Ishikawa (cell line): Measurements from ENCODE around the gene RBM38.

Experiments used
- EP300 ChIP-seq: IDR thresholded peaks from 2 replicates; pipeline ENCODE4 v1.6.1; 2012; ENCODE audit warnings: borderline replicate concordance
- RAD21 ChIP-seq: IDR thresholded peaks from 2 replicates; pipeline ENCODE4 v1.6.1; 2012; ENCODE audit warnings: low read depth
- YY1 ChIP-seq: IDR thresholded peaks from 2 replicates; pipeline ENCODE4 v1.6.1; 2012; ENCODE audit warnings: low read depth
- ZBTB7A ChIP-seq: IDR thresholded peaks from 2 replicates; pipeline ENCODE4 v1.6.1; 2012; ENCODE audit warnings: low read depth
- TF ChIP-seq, protein P1 (sequence below): IDR thresholded peaks from 2 replicates; pipeline ENCODE4 v1.6.1; 2012
- TF ChIP-seq, protein P2 (sequence below): IDR thresholded peaks from 2 replicates; pipeline ENCODE4 v1.6.1; 2012; ENCODE audit warnings: low read depth, mild to moderate bottlenecking

DNA sequence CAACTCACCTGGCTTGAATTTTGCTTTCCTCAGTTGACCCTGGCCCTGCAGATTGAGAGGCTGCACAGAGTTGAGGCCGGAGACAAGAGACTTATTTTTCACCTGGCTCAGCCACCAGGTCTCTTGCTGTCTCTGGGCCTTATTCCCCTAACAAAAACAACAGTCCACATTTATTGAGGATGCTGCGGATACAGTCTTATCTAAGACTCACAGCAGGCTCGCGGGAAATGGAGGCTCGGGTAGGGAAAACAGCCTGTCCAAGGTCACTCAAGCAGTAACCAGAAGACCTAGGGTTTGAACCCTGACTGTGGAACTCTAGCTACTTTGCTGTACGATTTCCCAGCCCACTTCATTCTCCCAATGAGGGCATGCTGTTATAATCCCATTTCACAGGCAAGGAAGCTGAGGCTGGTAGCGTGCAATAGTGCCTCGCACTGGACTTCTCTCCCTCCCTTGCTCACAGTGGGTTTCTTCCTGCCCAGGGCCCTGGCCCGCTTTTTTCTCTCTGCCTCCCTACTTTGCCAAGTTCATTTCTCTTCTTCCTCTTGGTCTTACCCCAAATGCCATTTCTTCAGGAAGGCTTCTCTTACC is 57.7 kb downstream of the RBM38 start:
- no peak for TF ChIP-seq ZBTB7A
- no peak for TF ChIP-seq YY1
- no peak for TF ChIP-seq RAD21
- TF ChIP-seq, protein P1, sequence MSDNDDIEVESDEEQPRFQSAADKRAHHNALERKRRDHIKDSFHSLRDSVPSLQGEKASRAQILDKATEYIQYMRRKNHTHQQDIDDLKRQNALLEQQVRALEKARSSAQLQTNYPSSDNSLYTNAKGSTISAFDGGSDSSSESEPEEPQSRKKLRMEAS, result no peak
- TF ChIP-seq EP300, result no peak
- TF ChIP-seq, protein P2, sequence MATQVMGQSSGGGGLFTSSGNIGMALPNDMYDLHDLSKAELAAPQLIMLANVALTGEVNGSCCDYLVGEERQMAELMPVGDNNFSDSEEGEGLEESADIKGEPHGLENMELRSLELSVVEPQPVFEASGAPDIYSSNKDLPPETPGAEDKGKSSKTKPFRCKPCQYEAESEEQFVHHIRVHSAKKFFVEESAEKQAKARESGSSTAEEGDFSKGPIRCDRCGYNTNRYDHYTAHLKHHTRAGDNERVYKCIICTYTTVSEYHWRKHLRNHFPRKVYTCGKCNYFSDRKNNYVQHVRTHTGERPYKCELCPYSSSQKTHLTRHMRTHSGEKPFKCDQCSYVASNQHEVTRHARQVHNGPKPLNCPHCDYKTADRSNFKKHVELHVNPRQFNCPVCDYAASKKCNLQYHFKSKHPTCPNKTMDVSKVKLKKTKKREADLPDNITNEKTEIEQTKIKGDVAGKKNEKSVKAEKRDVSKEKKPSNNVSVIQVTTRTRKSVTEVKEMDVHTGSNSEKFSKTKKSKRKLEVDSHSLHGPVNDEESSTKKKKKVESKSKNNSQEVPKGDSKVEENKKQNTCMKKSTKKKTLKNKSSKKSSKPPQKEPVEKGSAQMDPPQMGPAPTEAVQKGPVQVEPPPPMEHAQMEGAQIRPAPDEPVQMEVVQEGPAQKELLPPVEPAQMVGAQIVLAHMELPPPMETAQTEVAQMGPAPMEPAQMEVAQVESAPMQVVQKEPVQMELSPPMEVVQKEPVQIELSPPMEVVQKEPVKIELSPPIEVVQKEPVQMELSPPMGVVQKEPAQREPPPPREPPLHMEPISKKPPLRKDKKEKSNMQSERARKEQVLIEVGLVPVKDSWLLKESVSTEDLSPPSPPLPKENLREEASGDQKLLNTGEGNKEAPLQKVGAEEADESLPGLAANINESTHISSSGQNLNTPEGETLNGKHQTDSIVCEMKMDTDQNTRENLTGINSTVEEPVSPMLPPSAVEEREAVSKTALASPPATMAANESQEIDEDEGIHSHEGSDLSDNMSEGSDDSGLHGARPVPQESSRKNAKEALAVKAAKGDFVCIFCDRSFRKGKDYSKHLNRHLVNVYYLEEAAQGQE, result no peak
